Common myeloid progenitor, CD34-positive (primary cell): ENCODE data around the gene MYOCD.

ENCODE experiments used
- CTCF ChIA-PET: fragments of 350-600 bp; sonication (Branson Sonifier 250); formaldehyde crosslinking; loops from one replicate; lab custom pipeline; 2021; ENCODE audit warnings: antibody characterized with exemption; lab: Charles Lee
- POLR2A ChIA-PET: fragments of 350-600 bp; sonication (Branson Sonifier 250); formaldehyde crosslinking; loops from one replicate; lab custom pipeline; 2021; ENCODE audit warnings: antibody characterized with exemption; lab: Charles Lee
- DNase-seq, 3 donors: peaks; one replicate each; pipeline versions ENCODE4 v3.0.0 to v3.0.0-alpha.2; 2013
- H3K27ac ChIP-seq, 2 experiments: 1 replicate in 1 of 2; 2 replicates in 1 of 2; pipeline ENCODE4 v1.7.0; 2013; ENCODE audit warnings: inconsistent platforms in 2 of 2, low read length in 2 of 2, mild to moderate bottlenecking in 2 of 2, low read depth in 1 of 2, moderate library complexity in 1 of 2; ENCODE audit not compliant: severe bottlenecking in 2 of 2, insufficient read depth in 1 of 2, poor library complexity in 1 of 2
- H3K27me3 ChIP-seq, 5 experiments: replicated peaks in 2 of 5; 1 replicate in 3 of 5; 2 replicates in 2 of 5; pipeline versions ENCODE4 v1.6.1 to v1.7.0; 2013; ENCODE audit warnings: low read length in 4 of 5, mild to moderate bottlenecking in 2 of 5, moderate library complexity in 2 of 5, inconsistent platforms in 1 of 5; ENCODE audit not compliant: insufficient read depth in 5 of 5, control insufficient read depth in 4 of 5
- H3K36me3 ChIP-seq, 4 experiments: 1 replicate in 2 of 4; 2 replicates in 2 of 4; pipeline versions ENCODE4 v1.6.1 to v1.7.0; 2013; ENCODE audit warnings: low read length in 3 of 4, control low read depth in 1 of 4, mild to moderate bottlenecking in 1 of 4; ENCODE audit not compliant: control insufficient read depth in 4 of 4, insufficient read depth in 4 of 4
- H3K4me1 ChIP-seq, 4 experiments: 1 replicate in 3 of 4; 2 replicates in 1 of 4; pipeline versions ENCODE4 v1.6.1 to v1.7.1; 2013; ENCODE audit warnings: low read length in 3 of 4, mild to moderate bottlenecking in 3 of 4, control low read depth in 1 of 4, inconsistent platforms in 1 of 4, moderate library complexity in 1 of 4; ENCODE audit not compliant: control insufficient read depth in 4 of 4, insufficient read depth in 4 of 4; ENCODE audit errors: control extremely low read depth in 1 of 4
- H3K4me3 ChIP-seq, 7 experiments: 1 replicate in 4 of 7; 2 replicates in 3 of 7; pipeline versions ENCODE4 v1.5.1 to v1.7.0; 2013; ENCODE audit warnings: mild to moderate bottlenecking in 7 of 7, low read length in 6 of 7, moderate library complexity in 6 of 7, inconsistent platforms in 2 of 7, low read depth in 2 of 7, control low read depth in 1 of 7; ENCODE audit not compliant: insufficient read depth in 4 of 7, control insufficient read depth in 1 of 7; ENCODE audit errors: extremely low read depth in 1 of 7
- H3K9me3 ChIP-seq, 5 experiments: 1 replicate in 4 of 5; 2 replicates in 1 of 5; pipeline versions ENCODE4 v1.6.1 to v1.7.1; 2013; ENCODE audit warnings: low read length in 4 of 5, mild to moderate bottlenecking in 2 of 5, inconsistent platforms in 1 of 5, low read depth in 1 of 5, moderate library complexity in 1 of 5; ENCODE audit not compliant: control insufficient read depth in 4 of 5, insufficient read depth in 2 of 5; ENCODE audit errors: control extremely low read depth in 1 of 5
- WGBS: methylation state at CpG from one replicate; pipeline ENCODE4 v1.1.5; 2013; ENCODE audit not compliant: insufficient coverage; 5-methylcytosine and 5-hydroxymethylcytosine counted together

MYOCD gene

GRCh38 chr17:12680407-12680897 lies 14.8 kb downstream of the MYOCD start:
- CTCF ChIA-PET, result no interaction called here
- Histone ChIP-seq H3K4me3 (no peak overlapping the region), H3K4me1 (no peaks in the 10 kb centered on the region), H3K36me3 (no peaks in the 10 kb centered on the region), H3K27ac (no peak overlapping the region), H3K27me3 (no peaks in the 10 kb centered on the region), H3K9me3 (no peaks in the 10 kb centered on the region)
- 94% methylated on average over 13 of the region's 14 CpGs for WGBS
- DNase-seq, result no peak
- POLR2A ChIA-PET, result no interaction called here

DNA sequence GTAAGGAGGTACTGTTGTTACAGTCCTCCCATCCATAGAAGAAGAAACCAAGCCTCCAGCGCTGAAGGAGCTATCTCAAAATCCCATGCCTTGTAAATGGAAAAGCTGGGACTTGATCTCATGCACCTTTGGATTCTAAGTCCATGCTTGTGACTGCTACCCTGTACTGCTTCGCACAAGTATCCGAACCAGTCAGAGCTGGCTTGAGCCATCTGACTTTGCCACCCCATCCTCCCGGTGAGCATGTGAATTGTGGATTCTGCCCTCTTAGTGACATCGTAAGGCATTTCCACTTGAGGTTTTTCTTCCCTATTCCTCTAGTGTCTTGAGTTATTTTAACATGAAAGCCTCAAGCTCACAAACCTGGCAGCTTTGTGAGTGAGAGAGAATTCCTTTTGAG lies 15.3 kb downstream of the MYOCD start:
- no peaks in the 10 kb centered on the region for H3K4me1 ChIP-seq
- H3K27ac ChIP-seq, result no peak overlapping the region
- ChIA-PET CTCF (no interaction called here), POLR2A (no interaction called here)
- DNase-seq, result no peak
- no peaks in the 10 kb centered on the region for H3K27me3 ChIP-seq
- H3K36me3 ChIP-seq, result no peaks in the 10 kb centered on the region
- H3K4me3 ChIP-seq, result no peak overlapping the region
- WGBS, result 91% methylated on average over 5 of the region's 5 CpGs
- no peaks in the 10 kb centered on the region for H3K9me3 ChIP-seq

GRCh38 chr17:12683299-12683698 lies 17.6 kb downstream of the MYOCD start:
- DNase-seq, result no peak
- 91% methylated on average over 8 of the region's 10 CpGs for WGBS
- no peak overlapping the region for H3K4me3 ChIP-seq
- no peaks in the 10 kb centered on the region for H3K4me1 ChIP-seq
- POLR2A ChIA-PET, result no interaction called here
- H3K27me3 ChIP-seq, result no peaks in the 10 kb centered on the region
- no peak overlapping the region for H3K27ac ChIP-seq
- H3K36me3 ChIP-seq, result no peaks in the 10 kb centered on the region
- CTCF ChIA-PET, result no interaction called here
- no peaks in the 10 kb centered on the region for H3K9me3 ChIP-seq

DNA sequence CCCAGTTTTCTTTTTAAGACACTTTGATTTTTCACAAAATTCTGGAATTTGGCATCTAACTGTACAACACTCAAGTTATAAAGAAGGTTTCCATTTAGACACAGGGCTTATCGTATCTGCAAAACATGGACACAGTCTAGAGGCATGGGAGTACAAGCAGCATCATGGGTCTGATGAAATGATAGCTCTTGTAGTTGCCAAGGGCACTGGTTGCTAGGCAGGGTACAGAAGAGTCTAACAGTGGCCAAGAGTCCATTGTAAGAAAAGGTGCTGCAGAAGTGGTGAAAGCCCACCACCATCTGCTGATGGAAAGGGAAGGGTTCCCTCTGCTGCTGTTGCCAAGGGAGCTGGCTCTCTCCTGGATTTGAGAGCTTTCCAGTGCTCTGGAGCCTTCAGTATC lies 20.8 kb downstream of the MYOCD start:
- WGBS, result 100% methylated on average over 1 of the region's 1 CpG

GRCh38 chr17:12688382-12688781 lies 22.7 kb downstream of the MYOCD start:
- DNase-seq, result no peak
- WGBS, result 91% methylated on average over 3 of the region's 3 CpGs
- Histone ChIP-seq H3K4me1 (no peaks in the 10 kb centered on the region), H3K9me3 (no peaks in the 10 kb centered on the region), H3K27me3 (no peaks in the 10 kb centered on the region), H3K27ac (no peak overlapping the region), H3K4me3 (no peak overlapping the region), H3K36me3 (no peaks in the 10 kb centered on the region)
- ChIA-PET POLR2A (no interaction called here), CTCF (no interaction called here)

More for the DNA sequence above, 20.8 kb downstream of the MYOCD start:
- ChIA-PET POLR2A (no interaction called here), CTCF (no interaction called here)
- Histone ChIP-seq H3K27me3 (no peaks in the 10 kb centered on the region), H3K27ac (no peak overlapping the region), H3K9me3 (no peaks in the 10 kb centered on the region), H3K4me3 (no peak overlapping the region), H3K36me3 (no peaks in the 10 kb centered on the region), H3K4me1 (no peaks in the 10 kb centered on the region)
- DNase-seq, result no peak

GRCh38 chr17:12691173-12691572 lies 25.5 kb downstream of the MYOCD start:
- ChIA-PET POLR2A (no interaction called here), CTCF (no interaction called here)
- no peaks in the 10 kb centered on the region for H3K27me3 ChIP-seq
- no peak overlapping the region for H3K27ac ChIP-seq
- H3K4me1 ChIP-seq, result no peaks in the 10 kb centered on the region
- H3K4me3 ChIP-seq, result no peak overlapping the region
- no peaks in the 10 kb centered on the region for H3K36me3 ChIP-seq
- DNase-seq, result no peak
- WGBS, result 90% methylated on average over 6 of the region's 6 CpGs
- H3K9me3 ChIP-seq, result no peaks in the 10 kb centered on the region

- POLR2A ChIA-PET, result no interaction called here
Measured at GRCh38 chr17:12693640-12694039, 27.9 kb downstream of the MYOCD start.

More at GRCh38 chr17:12693640-12694039, 27.9 kb downstream of the MYOCD start:
- Histone ChIP-seq H3K4me3 (no peak overlapping the region), H3K4me1 (no peaks in the 10 kb centered on the region), H3K27me3 (no peaks in the 10 kb centered on the region), H3K9me3 (no peaks in the 10 kb centered on the region), H3K27ac (no peak overlapping the region), H3K36me3 (no peaks in the 10 kb centered on the region)
- DNase-seq, result no peak
- CTCF ChIA-PET, result no interaction called here
- no CpG with 5 or more reads among the region's 1 CpG for WGBS
